Colonic mucosa (tissue), 4 donors: Measurements from ENCODE around the gene ACVR1B. TPM values are rescaled to one million over a fixed set of nuclear protein-coding genes. Genes with fewer than 3 reads are reported as not detected.

Source experiments
- DNase-seq: peaks from one replicate; pipeline ENCODE4 v3.0.0-alpha.2; 2020
- H3K27ac ChIP-seq: fragments of 200-600 bp; one replicate; pipeline ENCODE4 v1.8.0; 2021
- H3K27me3 ChIP-seq: fragments of 200-600 bp; one replicate; pipeline ENCODE4 v1.8.0; 2021
- H3K36me3 ChIP-seq: fragments of 200-600 bp; one replicate; pipeline ENCODE4 v1.8.0; 2021
- H3K4me1 ChIP-seq: fragments of 200-600 bp; one replicate; pipeline ENCODE4 v1.8.0; 2021; ENCODE audit warnings: mild to moderate bottlenecking
- H3K4me3 ChIP-seq: fragments of 200-600 bp; one replicate; pipeline ENCODE4 v1.8.0; 2021
- H3K9ac ChIP-seq, 2 donors: one replicate each; pipeline ENCODE4 v1.7.0; 2013; ENCODE audit warnings: control low read depth in 2 of 2, low read depth in 2 of 2, low read length in 2 of 2
- H3K9me3 ChIP-seq: fragments of 200-600 bp; one replicate; pipeline ENCODE4 v1.8.0; 2021
- intact Hi-C: fragments of 100-400 bp; cut with DNase I; formaldehyde crosslinking; loops from one replicate; pipeline ENCODE4 v1.14.1; 2022
- total RNA-seq, 2 donors: library from RNA; stranded (reverse); fragmentation: NEBNext Ultra II Directional in 1 of 2; extraction: Animal tissue kit (Norgen Biotek cat#: 25700) in 1 of 2; gene quantifications; one replicate each; pipeline ENCODE4 v1.2.1, GENCODE V29; 2021
- TF ChIP-seq, protein P1 (sequence below): fragments of 200-600 bp; IDR thresholded peaks from one replicate; pipeline ENCODE4 v1.8.0; 2022; ENCODE audit warnings: antibody characterized with exemption, mild to moderate bottlenecking
- donor health status: healthy.
- donor health status: DM: no; HTN: no; CAD: no.
- donor health status: DM: no; HTN: no; CAD: no.

ACVR1B gene
- total RNA-seq, 2 donors from 2014 or later, result 56.0 to 63.0 TPM

DNA sequence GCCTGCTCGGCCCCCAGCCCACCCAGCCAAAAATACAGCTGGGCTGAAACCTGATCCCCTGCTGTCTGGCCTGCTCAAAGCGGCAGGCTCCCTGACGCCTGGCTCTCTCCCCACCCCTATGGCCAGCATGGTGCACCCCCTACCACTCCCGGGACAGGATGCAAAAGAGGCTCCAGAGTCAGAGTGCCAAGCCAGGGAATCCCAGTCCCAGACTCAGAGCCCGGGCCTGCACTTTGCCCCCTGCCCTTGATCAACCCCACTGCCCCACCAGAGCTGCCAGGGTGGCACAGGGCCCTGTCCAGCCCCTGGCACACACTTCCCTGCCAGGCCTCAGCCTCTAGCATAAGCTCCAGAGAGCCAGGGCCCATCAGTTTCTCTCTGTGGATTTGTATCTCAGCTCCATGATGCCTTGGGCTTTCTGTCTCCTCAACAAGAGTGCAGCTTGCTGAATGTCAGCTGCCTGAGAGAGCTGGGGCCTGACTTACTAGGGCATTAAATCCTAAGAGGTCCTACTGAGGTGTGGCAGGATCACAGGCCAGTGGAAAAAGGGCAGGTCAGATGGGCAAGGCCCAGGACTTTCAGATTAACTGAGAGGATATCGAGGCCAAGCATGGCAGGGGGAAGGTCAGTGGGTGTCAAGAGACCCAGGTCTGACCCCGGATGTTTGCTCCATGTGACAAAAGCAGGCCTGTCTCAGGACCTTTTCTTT, 30.3 kb upstream of the ACVR1B start:
- Histone ChIP-seq H3K4me1 (peaks cover 10% of the 10 kb centered on the region), H3K4me3 (no peak overlapping the region), H3K36me3 (peaks cover 2% of the 10 kb centered on the region), H3K27me3 (no peaks in the 10 kb centered on the region), H3K9me3 (no peaks in the 10 kb centered on the region), H3K27ac (no peak overlapping the region), H3K9ac (no peak overlapping the region)
- intact Hi-C loops, result no loop called here
- no peak for DNase-seq
- TF ChIP-seq, protein P1, sequence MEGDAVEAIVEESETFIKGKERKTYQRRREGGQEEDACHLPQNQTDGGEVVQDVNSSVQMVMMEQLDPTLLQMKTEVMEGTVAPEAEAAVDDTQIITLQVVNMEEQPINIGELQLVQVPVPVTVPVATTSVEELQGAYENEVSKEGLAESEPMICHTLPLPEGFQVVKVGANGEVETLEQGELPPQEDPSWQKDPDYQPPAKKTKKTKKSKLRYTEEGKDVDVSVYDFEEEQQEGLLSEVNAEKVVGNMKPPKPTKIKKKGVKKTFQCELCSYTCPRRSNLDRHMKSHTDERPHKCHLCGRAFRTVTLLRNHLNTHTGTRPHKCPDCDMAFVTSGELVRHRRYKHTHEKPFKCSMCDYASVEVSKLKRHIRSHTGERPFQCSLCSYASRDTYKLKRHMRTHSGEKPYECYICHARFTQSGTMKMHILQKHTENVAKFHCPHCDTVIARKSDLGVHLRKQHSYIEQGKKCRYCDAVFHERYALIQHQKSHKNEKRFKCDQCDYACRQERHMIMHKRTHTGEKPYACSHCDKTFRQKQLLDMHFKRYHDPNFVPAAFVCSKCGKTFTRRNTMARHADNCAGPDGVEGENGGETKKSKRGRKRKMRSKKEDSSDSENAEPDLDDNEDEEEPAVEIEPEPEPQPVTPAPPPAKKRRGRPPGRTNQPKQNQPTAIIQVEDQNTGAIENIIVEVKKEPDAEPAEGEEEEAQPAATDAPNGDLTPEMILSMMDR, result no peak

DNA sequence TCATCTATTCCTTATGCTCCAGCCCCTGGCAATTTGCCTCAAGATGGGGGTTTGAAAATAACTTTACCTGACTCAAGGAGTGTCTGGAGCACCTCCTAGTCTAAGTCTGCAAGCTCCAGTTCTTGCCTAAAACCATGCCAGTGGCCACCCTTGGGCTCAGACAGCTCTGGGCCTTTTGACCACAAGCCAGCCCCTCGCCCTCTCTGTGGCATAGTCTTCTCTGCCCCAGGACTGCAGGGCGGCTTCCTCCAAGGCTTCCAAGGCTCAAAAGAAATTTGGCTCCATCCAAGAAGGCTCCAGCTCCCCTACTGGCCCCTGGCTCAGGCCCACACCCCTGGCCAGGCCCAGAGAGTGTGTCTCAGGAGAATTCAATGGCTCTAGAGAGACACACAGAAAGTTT, 29.4 kb upstream of the ACVR1B start:
- Histone ChIP-seq H3K9ac (peak overlapping the region in 1 of 2 donors; percentile 42), H3K9me3 (no peaks in the 10 kb centered on the region), H3K4me1 (peaks cover 10% of the 10 kb centered on the region), H3K4me3 (no peak overlapping the region), H3K27me3 (no peaks in the 10 kb centered on the region), H3K36me3 (no peaks in the 10 kb centered on the region), H3K27ac (peak overlapping the region; percentile 64)
- no peak for DNase-seq
- TF ChIP-seq, protein P1, result no peak
- intact Hi-C loops, result no loop called here

DNA sequence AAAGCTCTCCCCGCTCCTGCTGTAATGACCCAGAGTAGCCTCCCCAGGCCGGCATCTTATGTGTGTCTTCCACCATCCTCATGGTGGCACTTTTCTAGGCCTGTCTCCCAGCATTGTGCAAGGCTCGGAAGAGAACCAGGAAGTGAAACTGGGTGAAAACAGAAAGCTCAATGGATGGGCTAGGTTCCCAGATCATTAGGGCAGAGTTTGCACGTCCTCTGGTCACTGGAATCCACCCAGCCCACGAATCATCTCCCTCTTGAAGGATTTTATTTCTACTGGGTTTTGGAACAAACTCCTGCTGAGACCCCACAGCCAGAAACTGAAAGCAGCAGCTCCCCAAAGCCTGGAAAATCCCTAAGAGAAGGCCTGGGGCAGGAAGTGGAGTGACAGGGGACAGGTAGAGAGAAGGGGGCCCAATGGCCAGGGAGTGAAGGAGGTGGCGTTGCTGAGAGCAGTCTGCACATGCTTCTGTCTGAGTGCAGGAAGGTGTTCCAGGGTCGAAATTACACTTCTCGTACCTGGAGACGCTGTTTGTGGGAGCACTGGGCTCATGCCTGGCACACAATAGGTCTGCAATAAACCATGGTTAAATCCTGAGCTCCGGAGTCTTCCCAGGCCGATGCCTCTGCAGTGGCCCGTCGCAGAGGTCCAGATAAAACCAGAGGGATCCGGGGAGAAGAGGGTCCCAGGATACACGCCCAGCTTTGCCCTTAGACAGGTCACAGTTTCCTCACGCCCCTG, 28.6 kb upstream of the ACVR1B start:
- H3K9ac ChIP-seq, result peak overlapping the region; percentile 42 to 53
- TF ChIP-seq, protein P1, result no peak
- H3K36me3 ChIP-seq, result no peaks in the 10 kb centered on the region
- H3K27ac ChIP-seq, result peak overlapping the region; percentile 64
- H3K4me1 ChIP-seq, result peaks cover 10% of the 10 kb centered on the region
- no peak overlapping the region for H3K4me3 ChIP-seq
- peak; percentile 65 for DNase-seq
- no peaks in the 10 kb centered on the region for H3K9me3 ChIP-seq
- H3K27me3 ChIP-seq, result no peaks in the 10 kb centered on the region
- intact Hi-C loops, result loop anchor here (1.0 kb wide), 1 partner anchor 28 kb away; no protein-coding TSS in a partner anchor

DNA sequence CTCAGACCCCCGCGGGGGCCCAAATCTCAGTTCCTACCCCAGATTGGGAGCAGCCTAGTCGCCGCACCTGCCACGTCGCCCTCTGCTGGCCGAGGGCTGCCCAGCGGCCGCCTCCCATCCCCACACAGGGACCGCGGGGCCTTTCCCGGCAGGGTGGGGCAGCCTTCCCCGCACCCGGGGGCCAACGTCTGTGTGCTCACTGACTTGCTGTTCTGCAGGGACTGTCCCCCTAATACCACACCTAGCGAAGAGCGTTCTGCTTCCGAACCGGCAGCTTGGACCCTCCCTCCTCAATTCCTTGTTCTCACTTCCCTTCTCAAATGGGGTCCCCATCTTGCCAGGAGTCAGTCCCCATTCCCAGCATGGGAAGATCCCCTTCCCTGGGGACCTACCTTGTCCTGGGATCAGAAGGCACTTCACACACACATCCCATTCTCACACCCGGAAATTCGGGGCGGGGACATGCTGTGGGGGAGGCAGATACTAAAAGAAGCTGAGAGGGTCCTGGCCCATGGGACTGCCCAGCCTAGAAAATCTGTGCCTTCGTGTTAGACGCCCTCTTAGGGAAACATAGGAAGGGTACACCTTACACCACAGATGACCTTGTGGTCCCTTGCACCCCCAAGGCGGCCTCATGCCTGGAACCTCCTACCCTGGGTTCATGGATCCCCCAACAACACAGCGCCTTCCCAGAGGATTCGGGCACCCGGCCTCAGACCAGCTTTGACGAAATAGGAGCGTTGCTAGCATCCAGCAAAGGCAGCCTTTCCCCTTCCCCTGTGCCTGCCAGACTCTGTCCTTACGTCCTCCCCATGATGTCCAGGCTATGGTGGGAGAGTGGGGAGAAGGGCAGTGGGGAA, 27.8 kb upstream of the ACVR1B start:
- peaks cover 10% of the 10 kb centered on the region for H3K4me1 ChIP-seq
- H3K4me3 ChIP-seq, result no peak overlapping the region
- peak overlapping the region; percentile 64 for H3K27ac ChIP-seq
- H3K9ac ChIP-seq, result peak overlapping the region; percentile 42 to 53
- H3K9me3 ChIP-seq, result no peaks in the 10 kb centered on the region
- intact Hi-C loops, result loop anchor here (1.0 kb wide), 1 partner anchor 28 kb away; no protein-coding TSS in a partner anchor
- no peaks in the 10 kb centered on the region for H3K27me3 ChIP-seq
- DNase-seq, result peak; percentile 76
- TF ChIP-seq, protein P1, result peak; percentile 92
- H3K36me3 ChIP-seq, result no peaks in the 10 kb centered on the region
